Central memory CD4-positive, alpha-beta T cell (primary cell): Measurements from ENCODE around the gene ATP5PO.

Experiments used
- DNase-seq: peaks from one replicate; pipeline ENCODE4 v3.0.0; 2022
- total RNA-seq, 3 experiments: gene quantifications; one replicate each; lab custom pipeline; 2026; lab: John Stamatoyannopoulos, UW

The ATP5PO gene
- 17.7 to 26.9 (median 23.3) reads per million in 3 experiments for total RNA-seq

DNA sequence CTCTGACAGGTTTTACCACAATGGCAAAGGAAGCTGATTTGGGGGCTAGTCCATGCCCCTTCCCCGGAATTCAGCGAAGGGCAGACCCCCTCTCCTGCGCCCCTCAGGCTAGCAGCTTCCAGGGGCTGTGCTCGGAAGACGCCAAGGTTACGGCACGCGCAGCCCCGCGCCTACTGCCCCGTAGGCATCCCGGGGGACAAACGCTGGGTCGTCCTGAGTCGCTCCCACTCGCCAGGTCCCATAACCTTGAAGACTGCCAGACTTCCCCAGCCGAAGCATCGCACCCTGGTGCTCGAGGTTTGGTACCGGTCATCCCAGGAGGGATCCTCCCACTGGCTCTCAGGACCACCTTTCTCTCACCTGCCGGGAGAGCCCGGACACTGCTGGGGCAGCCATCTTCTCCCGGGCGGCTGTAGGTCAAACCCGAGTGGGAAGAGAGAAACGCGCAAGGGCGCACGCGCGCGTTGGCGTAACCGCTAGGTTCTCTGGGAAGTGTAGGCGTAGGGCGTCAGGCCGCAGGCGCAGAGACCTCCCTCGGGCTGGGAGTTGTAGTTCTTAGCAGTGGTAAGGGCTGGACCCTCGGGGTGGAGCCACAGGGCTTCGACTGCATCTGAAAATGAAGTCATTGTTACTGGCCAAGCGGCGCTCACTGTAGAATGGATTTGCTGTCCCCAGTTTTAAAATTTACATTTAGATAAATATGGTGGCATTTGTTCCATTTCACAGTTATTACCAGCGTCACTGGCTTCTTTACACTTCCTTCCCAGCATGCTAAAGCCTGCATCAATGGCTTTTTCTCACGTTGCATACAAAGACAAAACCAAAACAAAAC lies at the start of gene ATP5PO:
ATP5PO (minus strand) TSS at position 437 of the 832 bp plus-strand sequence; CDS start at position 396, 41 bp downstream.
- peak; percentile 94 for DNase-seq

DNA sequence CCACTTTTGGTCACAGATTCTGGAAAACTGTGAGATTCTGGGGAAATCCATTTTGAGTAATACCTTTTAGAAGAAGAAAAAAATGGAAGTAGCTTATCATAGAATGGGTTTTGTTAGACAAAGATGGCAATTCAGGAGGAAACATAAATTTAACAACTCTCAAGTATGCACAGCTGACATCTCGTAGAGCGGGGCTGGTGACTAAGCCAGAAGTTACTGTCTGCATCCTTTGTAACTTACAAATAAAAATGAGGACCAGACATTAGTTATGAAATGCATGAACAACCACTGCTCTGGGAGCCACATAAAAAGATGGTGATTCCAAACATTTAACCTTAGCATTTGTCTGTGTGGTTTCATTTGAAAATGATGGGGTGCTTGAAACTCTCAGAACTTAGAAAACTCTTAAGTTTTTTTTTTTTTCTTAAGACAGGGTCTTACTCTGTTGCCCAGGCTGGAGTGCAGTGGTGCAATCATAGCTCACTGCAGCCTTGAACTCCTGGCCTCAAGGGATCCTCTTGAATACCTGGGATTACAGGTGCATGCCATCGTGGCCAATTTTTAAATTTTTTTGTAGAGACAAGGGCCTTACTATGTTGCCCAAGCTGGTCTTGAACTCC lies 49.2 kb upstream of the ATP5PO start:
- no peak for DNase-seq

DNA sequence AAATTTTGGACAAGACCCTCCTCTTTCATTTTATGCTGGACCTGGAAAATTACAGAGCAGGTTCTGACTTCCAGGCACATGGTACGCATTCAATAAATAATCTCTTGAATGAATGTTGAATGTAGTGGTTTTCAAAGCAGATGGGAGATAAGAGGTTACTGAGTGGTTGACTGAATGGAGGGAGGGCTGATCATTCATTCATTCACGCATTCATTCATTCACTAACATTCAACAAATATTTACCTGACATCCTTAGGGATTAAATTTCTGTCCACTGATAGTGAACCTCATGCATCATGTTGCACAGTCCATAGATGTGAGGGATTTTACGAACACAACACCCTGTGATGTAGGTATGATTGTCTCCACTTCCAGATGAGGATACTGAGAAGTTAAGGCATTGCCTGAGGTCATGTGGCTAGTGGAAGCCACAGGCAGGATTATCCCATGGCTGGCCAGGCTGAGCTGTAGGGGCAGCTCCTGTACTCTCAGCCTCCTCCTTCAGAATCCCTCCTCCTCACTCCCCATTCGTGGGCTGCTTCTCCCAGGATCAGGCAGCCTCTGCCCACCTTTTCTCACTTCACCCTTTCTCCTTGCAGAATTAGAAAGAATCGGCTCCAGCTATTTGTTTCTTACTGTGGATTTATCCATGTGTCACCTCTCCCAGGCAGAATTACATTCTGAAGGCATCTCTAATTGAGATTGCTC lies 48.4 kb upstream of the ATP5PO start:
- no peak for DNase-seq

DNA sequence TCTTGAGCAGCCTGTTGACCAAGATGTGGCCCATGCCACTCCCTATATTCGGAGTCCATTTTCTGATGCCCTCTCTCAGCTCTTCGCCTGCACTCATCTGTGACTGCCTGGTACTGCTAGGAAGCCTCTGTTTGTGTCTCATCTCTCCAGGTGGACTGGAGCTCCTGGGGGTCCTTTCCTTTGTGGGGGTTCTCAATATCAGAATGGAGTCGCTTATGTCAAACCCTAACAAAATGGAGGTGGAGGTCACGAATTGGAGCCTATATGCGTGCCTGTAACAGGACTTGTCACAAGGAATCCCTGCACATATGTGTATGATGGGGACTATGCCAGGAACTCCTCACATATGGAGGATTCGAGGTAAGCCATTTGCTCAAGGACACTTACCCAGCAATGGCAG lies 46.7 kb upstream of the ATP5PO start:
- DNase-seq, result no peak

- no peak for DNase-seq
These were observed 45.5 kb upstream of the ATP5PO start for GRCh38 chr21:33961061-33961460.

- DNase-seq, result no peak
These were observed 44.1 kb upstream of the ATP5PO start for GRCh38 chr21:33959680-33960079.

DNA sequence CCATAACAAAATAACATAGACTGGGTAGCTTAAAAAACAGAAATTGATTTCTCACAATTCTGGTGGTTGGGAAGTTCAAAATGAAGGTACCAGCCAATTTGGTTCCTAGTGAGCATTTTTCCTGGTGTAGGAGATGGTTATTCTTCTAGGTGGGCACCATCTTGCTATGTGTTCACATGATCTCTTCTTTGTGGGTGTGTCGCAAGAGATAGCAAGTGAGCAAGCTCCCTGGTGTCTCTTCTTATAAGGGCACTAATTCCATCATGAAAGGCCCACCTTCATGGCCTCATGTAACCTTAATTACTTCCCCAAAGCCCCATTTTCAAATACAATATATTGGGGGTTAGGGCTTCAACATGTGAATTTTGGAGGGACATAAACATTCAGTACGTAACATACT lies 38.8 kb upstream of the ATP5PO start:
- no peak for DNase-seq

GRCh38 chr21:33951276-33952178 lies 35.9 kb upstream of the ATP5PO start:
- DNase-seq, result no peak

- DNase-seq, result no peak
These were observed 35.0 kb upstream of the ATP5PO start for GRCh38 chr21:33950431-33951079.

- peak; percentile 66 for DNase-seq
These were observed 34.2 kb upstream of the ATP5PO start for GRCh38 chr21:33949516-33950430.

DNA sequence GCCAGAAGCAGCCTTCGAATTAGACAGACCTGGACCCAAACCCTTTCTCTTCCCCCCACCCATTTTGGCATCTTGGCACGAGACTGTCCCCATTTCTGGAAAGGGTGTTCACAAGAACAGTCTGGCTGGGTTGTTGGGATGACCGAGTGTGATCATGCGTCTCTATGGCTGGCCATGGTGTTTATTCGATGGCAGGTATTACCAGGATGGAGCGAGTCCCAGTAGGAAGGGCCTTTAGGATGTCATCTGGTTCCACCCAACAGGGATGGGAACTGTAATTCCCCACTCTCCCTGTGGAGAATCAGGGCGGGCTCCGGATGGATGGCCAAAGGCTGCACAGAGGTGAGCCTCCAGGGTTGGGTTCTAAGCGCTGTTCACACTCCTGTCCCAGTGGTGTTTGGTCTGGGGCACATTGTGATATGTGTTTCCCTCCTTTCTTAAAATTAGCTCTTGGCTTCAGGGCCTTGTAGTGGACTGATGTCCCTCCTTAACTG lies 33.4 kb upstream of the ATP5PO start:
- DNase-seq, result no peak

- peak; percentile 96 for DNase-seq
These were observed 32.7 kb upstream of the ATP5PO start for GRCh38 chr21:33948096-33948950.

DNA sequence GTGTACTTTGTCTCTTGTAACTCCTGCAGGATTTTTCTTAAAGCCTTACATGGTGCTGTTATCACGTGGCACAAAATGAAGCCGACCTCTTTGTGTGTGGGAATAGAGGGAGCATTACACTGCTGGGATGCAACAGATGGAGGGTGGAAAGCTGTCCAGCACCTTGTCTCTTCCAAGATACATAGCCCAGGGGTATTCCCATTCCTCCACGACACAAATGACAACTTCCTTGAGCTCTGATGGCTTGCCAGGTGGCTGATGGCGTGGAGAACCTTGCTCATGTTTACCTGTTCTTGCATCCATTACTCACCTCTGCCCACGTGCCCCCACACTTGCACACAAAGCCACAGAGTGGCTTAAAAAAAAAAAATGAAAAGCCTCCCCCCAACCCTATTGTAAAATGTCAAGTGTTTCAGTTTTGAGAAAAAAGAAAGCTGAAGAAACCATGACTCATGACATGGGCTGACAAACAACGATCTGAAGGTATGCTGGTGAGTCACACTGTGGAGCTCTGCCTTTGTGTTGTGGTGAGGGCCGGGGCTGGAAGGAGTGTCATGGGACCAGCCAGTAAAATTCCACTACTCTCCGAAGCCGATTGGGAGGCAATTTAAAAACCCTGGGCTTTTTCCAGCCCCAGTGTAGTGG lies 32.0 kb upstream of the ATP5PO start:
- DNase-seq, result peak; percentile 94

- peak; percentile 40 for DNase-seq
These were observed 30.2 kb upstream of the ATP5PO start for GRCh38 chr21:33945652-33946270.

GRCh38 chr21:33944185-33944763 lies 28.7 kb upstream of the ATP5PO start:
- no peak for DNase-seq

- no peak for DNase-seq
These were observed 27.7 kb upstream of the ATP5PO start for GRCh38 chr21:33943293-33943692.

GRCh38 chr21:33942426-33942825 lies 26.8 kb upstream of the ATP5PO start:
- no peak for DNase-seq

- DNase-seq, result no peak
These were observed 25.3 kb upstream of the ATP5PO start for GRCh38 chr21:33940881-33941245.
